Prostate gland (tissue), 2 donors: Measurements from ENCODE around the gene KTN1.

Experiments used
- CTCF ChIP-seq, 4 experiments: fragments of 200-600 bp in 2 of 4; fragments of 450-650 bp in 2 of 4; sonication (generic) in 2 of 4; IDR thresholded peaks; 1 replicate in 3 of 4; 2 replicates in 1 of 4; pipeline ENCODE4 v1.5.1; 2016 to 2019; ENCODE audit warnings: antibody characterized with exemption in 4 of 4, mild to moderate bottlenecking in 2 of 4, moderate library complexity in 2 of 4
- POLR2AphosphoS5 ChIP-seq: sonication (generic); formaldehyde crosslinking; IDR thresholded peaks from one replicate; pipeline ENCODE4 v1.6.1; 2017; ENCODE audit warnings: antibody characterized with exemption

GRCh38 chr14:55607386-55607785 is 27.4 kb downstream of the KTN1 start:
- no peak for TF ChIP-seq POLR2AphosphoS5
- TF ChIP-seq CTCF (IDR thresholded peaks at IDR 0.05), result no peak
